Measurements from ENCODE around the gene SLIT1.

DNA sequence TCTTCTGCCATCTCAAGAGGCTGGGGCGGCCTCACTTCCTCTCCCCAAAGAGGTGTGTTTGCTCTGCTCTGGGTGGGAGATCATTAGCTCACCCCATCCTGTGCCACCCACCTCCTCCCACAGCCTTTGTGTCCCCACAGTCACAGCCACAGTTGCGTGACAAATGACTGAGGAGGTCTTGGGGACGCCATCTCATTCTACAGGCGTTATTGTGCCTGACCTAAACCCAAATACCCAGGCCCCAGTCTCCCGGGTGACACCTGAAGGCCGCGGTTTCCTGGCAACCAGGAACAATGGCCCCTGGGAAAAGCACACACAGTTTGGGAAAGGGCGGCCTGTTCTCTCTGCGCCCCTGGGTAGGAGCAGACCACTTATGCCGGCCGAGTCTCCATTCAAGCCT is 51.6 kb downstream of the SLIT1 start:
- TF ChIP-seq, protein P1, sequence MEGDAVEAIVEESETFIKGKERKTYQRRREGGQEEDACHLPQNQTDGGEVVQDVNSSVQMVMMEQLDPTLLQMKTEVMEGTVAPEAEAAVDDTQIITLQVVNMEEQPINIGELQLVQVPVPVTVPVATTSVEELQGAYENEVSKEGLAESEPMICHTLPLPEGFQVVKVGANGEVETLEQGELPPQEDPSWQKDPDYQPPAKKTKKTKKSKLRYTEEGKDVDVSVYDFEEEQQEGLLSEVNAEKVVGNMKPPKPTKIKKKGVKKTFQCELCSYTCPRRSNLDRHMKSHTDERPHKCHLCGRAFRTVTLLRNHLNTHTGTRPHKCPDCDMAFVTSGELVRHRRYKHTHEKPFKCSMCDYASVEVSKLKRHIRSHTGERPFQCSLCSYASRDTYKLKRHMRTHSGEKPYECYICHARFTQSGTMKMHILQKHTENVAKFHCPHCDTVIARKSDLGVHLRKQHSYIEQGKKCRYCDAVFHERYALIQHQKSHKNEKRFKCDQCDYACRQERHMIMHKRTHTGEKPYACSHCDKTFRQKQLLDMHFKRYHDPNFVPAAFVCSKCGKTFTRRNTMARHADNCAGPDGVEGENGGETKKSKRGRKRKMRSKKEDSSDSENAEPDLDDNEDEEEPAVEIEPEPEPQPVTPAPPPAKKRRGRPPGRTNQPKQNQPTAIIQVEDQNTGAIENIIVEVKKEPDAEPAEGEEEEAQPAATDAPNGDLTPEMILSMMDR (conservative IDR thresholded peaks at IDR 0.05): no peak
- TF ChIP-seq ZFX (IDR thresholded peaks at IDR 0.05): no peak

Data from C4-2B (cell line).